ENCODE data around the gene DGUOK. TPM values are rescaled to one million over a fixed set of nuclear protein-coding genes. Genes with fewer than 3 reads are reported as not detected.
A peak's percentile ranks its signal among the peaks of the same experiment; 100 is the strongest.

DGUOK gene
- total RNA-seq, 1 donor, result 57.7 TPM

- H3K4me3 ChIP-seq (ENCODE audit: low read depth, low read length), result no peak overlapping the region
- no peak for TF ChIP-seq CTCF (IDR thresholded peaks at IDR 0.05; ENCODE audit: insufficient read depth, low read length)
- DNase-seq (ENCODE audit: low read depth), result no peak
These were observed 50.8 kb downstream of the DGUOK start for GRCh38 chr2:73977466-73977865.

GRCh38 chr2:73979021-73979420 is 52.3 kb downstream of the DGUOK start:
- no peak for DNase-seq (ENCODE audit: low read depth)
- TF ChIP-seq CTCF (IDR thresholded peaks at IDR 0.05; ENCODE audit: insufficient read depth, low read length), result no peak
- H3K4me3 ChIP-seq (ENCODE audit: low read depth, low read length), result no peak overlapping the region

GRCh38 chr2:73979686-73980085 is 53.0 kb downstream of the DGUOK start:
- peak; percentile 90 for DNase-seq (ENCODE audit: low read depth)
- H3K4me3 ChIP-seq (ENCODE audit: low read depth, low read length), result no peak overlapping the region
- TF ChIP-seq CTCF (IDR thresholded peaks at IDR 0.05; ENCODE audit: insufficient read depth, low read length), result no peak

- TF ChIP-seq CTCF (IDR thresholded peaks at IDR 0.05; ENCODE audit: insufficient read depth, low read length), result no peak
- no peak overlapping the region for H3K4me3 ChIP-seq (ENCODE audit: low read depth, low read length)
- DNase-seq (ENCODE audit: low read depth), result no peak
These were observed 53.9 kb downstream of the DGUOK start for GRCh38 chr2:73980566-73980965.

GRCh38 chr2:73981081-73982001 is 54.7 kb downstream of the DGUOK start:
- H3K4me3 ChIP-seq (ENCODE audit: low read depth, low read length), result peak overlapping the region; percentile 48
- no peak for DNase-seq (ENCODE audit: low read depth)
- TF ChIP-seq CTCF (IDR thresholded peaks at IDR 0.05; ENCODE audit: insufficient read depth, low read length), result no peak

GRCh38 chr2:73982140-73982617 is 55.5 kb downstream of the DGUOK start:
- no peak overlapping the region for H3K4me3 ChIP-seq (ENCODE audit: low read depth, low read length)
- peak; percentile 88 for DNase-seq (ENCODE audit: low read depth)
- no peak for TF ChIP-seq CTCF (IDR thresholded peaks at IDR 0.05; ENCODE audit: insufficient read depth, low read length)
